Measurements from ENCODE around the gene CYTH3.

CYTH3 gene

GRCh38 chr7:6248581-6248980 lies 23.8 kb downstream of the CYTH3 start:
- peak overlapping the region; percentile 36 for H3K27ac Mint-ChIP-seq
- TF ChIP-seq CTCF (IDR thresholded peaks at IDR 0.05) = no peak
- DNase-seq = no peak

GRCh38 chr7:6246251-6246917 lies 26.0 kb downstream of the CYTH3 start:
- no peak for TF ChIP-seq CTCF (IDR thresholded peaks at IDR 0.05)
- no peak overlapping the region for H3K4me3 Mint-ChIP-seq

More at GRCh38 chr7:6248581-6248980, 23.8 kb downstream of the CYTH3 start:
- H3K4me3 Mint-ChIP-seq = no peak overlapping the region
- H3K27me3 Mint-ChIP-seq (ENCODE audit: low read depth, poor library complexity) = no peaks in the 10 kb centered on the region
- no peaks in the 10 kb centered on the region for H3K9me3 Mint-ChIP-seq
- H3K4me1 Mint-ChIP-seq = peaks cover 69% of the 10 kb centered on the region
- no peaks in the 10 kb centered on the region for H3K36me3 Mint-ChIP-seq (ENCODE audit: low read depth)

GRCh38 chr7:6244021-6244420 lies 28.4 kb downstream of the CYTH3 start:
- Mint-ChIP-seq H3K9me3 (no peaks in the 10 kb centered on the region), H3K4me1 (peaks cover 38% of the 10 kb centered on the region), H3K27me3 (ENCODE audit: low read depth, poor library complexity) (no peaks in the 10 kb centered on the region), H3K36me3 (ENCODE audit: low read depth) (no peaks in the 10 kb centered on the region), H3K4me3 (no peak overlapping the region), H3K27ac (no peak overlapping the region)
- DNase-seq = no peak
- no peak for TF ChIP-seq CTCF (IDR thresholded peaks at IDR 0.05)

More at GRCh38 chr7:6246251-6246917, 26.0 kb downstream of the CYTH3 start:
- no peak overlapping the region for H3K27ac Mint-ChIP-seq
- no peak for DNase-seq
- peaks cover 56% of the 10 kb centered on the region for H3K4me1 Mint-ChIP-seq
- no peaks in the 10 kb centered on the region for H3K9me3 Mint-ChIP-seq
- no peaks in the 10 kb centered on the region for H3K36me3 Mint-ChIP-seq (ENCODE audit: low read depth)
- H3K27me3 Mint-ChIP-seq (ENCODE audit: low read depth, poor library complexity) = no peaks in the 10 kb centered on the region

GRCh38 chr7:6243168-6243567 lies 29.3 kb downstream of the CYTH3 start:
- H3K9me3 Mint-ChIP-seq = no peaks in the 10 kb centered on the region
- no peak overlapping the region for H3K27ac Mint-ChIP-seq
- no peak overlapping the region for H3K4me3 Mint-ChIP-seq
- no peaks in the 10 kb centered on the region for H3K27me3 Mint-ChIP-seq (ENCODE audit: low read depth, poor library complexity)
- H3K4me1 Mint-ChIP-seq = peaks cover 30% of the 10 kb centered on the region
- TF ChIP-seq CTCF (IDR thresholded peaks at IDR 0.05) = no peak
- no peaks in the 10 kb centered on the region for H3K36me3 Mint-ChIP-seq (ENCODE audit: low read depth)
- no peak for DNase-seq

GRCh38 chr7:6242561-6242960 lies 29.9 kb downstream of the CYTH3 start:
- Mint-ChIP-seq H3K27me3 (ENCODE audit: low read depth, poor library complexity) (no peaks in the 10 kb centered on the region), H3K36me3 (ENCODE audit: low read depth) (no peaks in the 10 kb centered on the region), H3K4me1 (peaks cover 25% of the 10 kb centered on the region), H3K4me3 (no peak overlapping the region), H3K9me3 (no peaks in the 10 kb centered on the region), H3K27ac (no peak overlapping the region)
- DNase-seq = no peak
- no peak for TF ChIP-seq CTCF (IDR thresholded peaks at IDR 0.05)

- Mint-ChIP-seq H3K4me3 (no peak overlapping the region), H3K9me3 (no peaks in the 10 kb centered on the region), H3K4me1 (peaks cover 15% of the 10 kb centered on the region), H3K36me3 (ENCODE audit: low read depth) (no peaks in the 10 kb centered on the region), H3K27me3 (ENCODE audit: low read depth, poor library complexity) (no peaks in the 10 kb centered on the region), H3K27ac (no peak overlapping the region)
- no peak for TF ChIP-seq CTCF (IDR thresholded peaks at IDR 0.05)
- DNase-seq = no peak
Observed at GRCh38 chr7:6241607-6241973, 30.8 kb downstream of the CYTH3 start.

Data from nephron progenitor cell (in vitro differentiated cells).